ENCODE measurements around the gene LAMB1. TPM values are rescaled to one million over a fixed set of nuclear protein-coding genes. Genes with fewer than 3 reads are reported as not detected.

LAMB1 gene
- total RNA-seq, 4 donors from 2014 or later, result 406 to 668 (median 535) TPM

GRCh38 chr7:107914831-107915230 is 88.1 kb downstream of the LAMB1 start:
- ATAC-seq (ENCODE audit: low FRiP score), result no peak
- no peak for TF ChIP-seq CTCF (IDR thresholded peaks at IDR 0.05)
- no peak for DNase-seq (ENCODE audit: low spot score)

- ATAC-seq (ENCODE audit: low FRiP score) (no peak), DNase-seq (ENCODE audit: low spot score) (no peak)
- TF ChIP-seq CTCF (IDR thresholded peaks at IDR 0.05), result no peak
These were observed 89.1 kb downstream of the LAMB1 start for GRCh38 chr7:107913851-107914250.

GRCh38 chr7:107911981-107912380 is 91.0 kb downstream of the LAMB1 start:
- ATAC-seq (ENCODE audit: low FRiP score), result no peak
- no peak for DNase-seq (ENCODE audit: low spot score)
- no peak for TF ChIP-seq CTCF (IDR thresholded peaks at IDR 0.05)

GRCh38 chr7:107909445-107909844 is 93.5 kb downstream of the LAMB1 start:
- ATAC-seq (ENCODE audit: low FRiP score) (no peak), DNase-seq (ENCODE audit: low spot score) (no peak)

GRCh38 chr7:107907790-107908189 is 95.2 kb downstream of the LAMB1 start:
- ATAC-seq (ENCODE audit: low FRiP score) (peak; percentile 89), DNase-seq (ENCODE audit: low spot score) (no peak)
- TF ChIP-seq CTCF (IDR thresholded peaks at IDR 0.05), result no peak

More at GRCh38 chr7:107909445-107909844, 93.5 kb downstream of the LAMB1 start:
- TF ChIP-seq CTCF (IDR thresholded peaks at IDR 0.05), result no peak

- no peak for DNase-seq (ENCODE audit: low spot score)
- ATAC-seq (ENCODE audit: low FRiP score), result no peak
- TF ChIP-seq CTCF (IDR thresholded peaks at IDR 0.05), result no peak
These were observed 100.6 kb downstream of the LAMB1 start for GRCh38 chr7:107902381-107902780.

- TF ChIP-seq CTCF (IDR thresholded peaks at IDR 0.05), result no peak
- ATAC-seq (ENCODE audit: low FRiP score) (no peak), DNase-seq (ENCODE audit: low spot score) (no peak)
These were observed 102.4 kb downstream of the LAMB1 start for GRCh38 chr7:107900496-107901015.
